GM21737 (cell line): ENCODE data around the gene CNIH3.
A peak's percentile ranks its signal among the peaks of the same experiment; 100 is the strongest.

Experiments
- ATAC-seq: cut with Tn5 transposase; IDR thresholded peaks from one replicate; pipeline ENCODE4 v1.9.1; 2021; ENCODE audit warnings: mild to moderate bottlenecking, moderate library complexity; ENCODE audit not compliant: unreplicated experiment

CNIH3 gene

DNA sequence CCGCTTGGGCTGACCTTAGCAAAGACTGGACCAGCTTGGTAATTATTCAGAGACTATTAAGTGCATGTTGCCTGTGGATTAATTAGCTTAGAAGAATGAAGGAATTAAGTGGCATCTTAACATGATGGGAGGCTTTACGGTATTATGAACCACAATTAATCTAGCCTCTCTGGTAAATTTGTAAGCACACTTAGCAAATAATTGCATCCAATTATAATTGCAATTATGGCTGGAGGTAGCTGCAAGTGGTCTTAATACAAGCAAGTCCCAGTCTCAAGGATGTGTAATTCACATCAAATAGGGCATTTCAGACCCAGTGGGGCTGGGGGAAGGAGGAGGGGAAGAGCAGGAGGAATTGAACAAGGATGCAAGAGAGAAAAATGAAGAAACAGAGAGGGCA, 151.6 kb downstream of the CNIH3 start:
- ATAC-seq, result no peak

DNA sequence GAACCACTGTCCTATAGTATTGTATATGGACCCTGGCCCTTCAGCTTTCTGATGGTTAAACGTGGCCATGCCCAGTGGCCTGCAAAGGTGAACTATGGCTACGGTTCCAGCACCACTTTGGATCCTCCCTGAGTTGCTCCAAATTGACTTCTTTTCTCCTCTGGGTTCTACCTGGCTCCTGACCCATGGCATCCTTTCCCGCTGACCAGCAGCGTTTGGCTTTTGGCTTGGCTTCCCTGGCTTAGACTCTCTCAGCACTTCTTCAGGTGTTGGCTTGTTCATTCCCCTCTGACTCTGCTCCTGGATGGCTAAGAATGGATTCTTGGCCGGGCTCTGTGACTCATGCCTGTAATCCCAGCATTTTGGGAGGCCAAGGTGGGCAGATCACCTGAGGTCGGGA, 152.9 kb downstream of the CNIH3 start:
- ATAC-seq, result no peak

- ATAC-seq, result no peak
Observed at GRCh38 chr1:224769452-224770335, 153.6 kb downstream of the CNIH3 start.

DNA sequence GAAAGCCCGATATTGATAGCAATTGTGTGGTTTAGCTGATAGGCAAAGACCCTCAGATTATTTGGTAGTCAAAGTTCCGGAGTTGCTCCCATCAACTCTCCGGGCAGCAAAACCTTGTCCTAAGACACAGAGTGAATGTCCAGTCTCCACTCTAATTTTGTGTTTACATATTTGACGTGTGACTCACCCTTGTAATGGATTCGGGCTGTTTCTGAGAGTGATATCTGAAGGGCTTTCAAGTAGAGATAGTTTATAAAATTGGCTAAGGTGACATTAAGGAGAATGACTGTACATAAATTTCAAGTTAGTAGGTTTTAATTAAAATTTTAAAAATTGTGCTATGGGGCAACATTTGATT, 154.2 kb downstream of the CNIH3 start:
- no peak for ATAC-seq

DNA sequence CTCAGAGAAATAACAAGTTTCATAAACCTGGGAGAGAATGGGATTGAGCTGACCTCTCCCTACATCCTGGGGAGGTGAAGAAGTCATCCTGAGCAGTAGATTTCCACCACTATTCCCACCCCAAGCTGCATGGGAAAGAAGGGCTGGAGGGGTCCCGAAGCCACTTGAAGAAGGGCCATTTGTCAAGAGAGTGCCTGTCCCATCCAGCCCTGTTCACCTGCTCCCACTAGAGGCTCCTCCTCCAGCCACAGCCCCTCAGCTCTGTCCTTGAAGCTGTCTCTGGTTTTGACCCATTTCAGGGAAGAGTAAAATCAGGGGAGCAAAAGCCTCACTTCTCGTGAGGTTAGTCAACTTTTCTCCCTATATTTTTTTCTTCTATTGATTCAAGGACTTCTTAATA, 157.5 kb downstream of the CNIH3 start:
- no peak for ATAC-seq

- no peak for ATAC-seq
Observed at GRCh38 chr1:224774378-224774777, 158.3 kb downstream of the CNIH3 start.

- ATAC-seq, result no peak
Observed at GRCh38 chr1:224777180-224777579, 161.1 kb downstream of the CNIH3 start.

- ATAC-seq, result no peak
Observed at GRCh38 chr1:224779536-224779935, 163.4 kb downstream of the CNIH3 start.

GRCh38 chr1:224780736-224781135, 164.6 kb downstream of the CNIH3 start:
- ATAC-seq, result no peak

DNA sequence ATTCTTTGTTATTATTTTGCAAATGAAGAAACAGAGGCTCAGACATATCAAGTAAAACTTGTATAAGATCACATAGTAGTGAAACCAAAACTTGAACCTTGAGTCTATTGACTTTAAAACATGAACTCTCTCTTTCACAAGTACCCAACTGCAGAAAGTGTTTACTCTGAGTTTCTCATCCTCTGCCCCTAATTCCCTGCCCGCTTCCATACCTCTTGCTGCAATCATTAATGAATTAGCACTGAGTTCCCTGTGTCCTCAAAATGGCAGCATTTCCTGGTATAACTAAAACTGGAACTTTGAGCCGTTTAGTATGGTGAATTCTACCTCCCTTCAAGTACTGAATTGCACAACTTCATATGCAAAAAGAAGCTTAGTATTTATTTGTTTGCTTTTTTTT, 165.7 kb downstream of the CNIH3 start:
- ATAC-seq, result no peak

DNA sequence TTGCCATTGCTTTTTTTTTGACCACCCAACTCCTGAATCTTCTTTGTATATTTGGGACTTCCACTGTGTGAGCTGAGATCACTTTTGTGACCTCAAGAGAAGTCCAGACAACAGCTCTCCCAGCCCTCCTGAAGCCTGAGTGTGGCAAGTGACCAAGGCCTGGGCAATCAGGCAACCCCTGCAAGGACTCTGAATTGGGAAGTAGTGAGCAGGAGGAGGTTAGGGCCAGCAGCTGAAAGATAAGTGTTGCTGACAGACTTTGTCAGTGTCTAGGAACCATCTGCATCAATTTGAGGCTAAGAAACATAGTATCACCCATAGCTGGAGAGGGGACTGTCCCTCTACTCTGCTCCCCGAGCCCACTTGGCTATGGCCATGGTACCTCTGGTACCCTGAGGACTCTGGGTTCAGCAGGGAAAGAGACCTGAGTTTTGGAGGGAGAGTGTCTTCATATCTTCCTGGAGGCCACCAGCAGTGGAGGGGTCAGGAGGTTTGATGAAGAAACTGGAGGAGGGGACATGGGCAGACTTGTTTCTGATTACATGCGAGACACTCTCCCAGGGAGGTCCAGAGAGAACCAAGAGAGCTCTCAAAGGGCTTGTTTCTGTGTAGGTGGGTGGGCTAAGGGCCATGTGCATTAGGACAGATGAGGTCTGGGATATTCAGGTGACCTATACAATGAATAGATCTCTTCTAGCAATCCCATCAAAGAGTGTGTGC, 166.3 kb downstream of the CNIH3 start:
- ATAC-seq, result no peak

- peak; percentile 59 for ATAC-seq
Observed at GRCh38 chr1:224783006-224783651, 167.0 kb downstream of the CNIH3 start.

GRCh38 chr1:224784265-224785039, 168.3 kb downstream of the CNIH3 start:
- no peak for ATAC-seq

- ATAC-seq, result no peak
Observed at GRCh38 chr1:224785040-224785328, 168.9 kb downstream of the CNIH3 start.

- ATAC-seq, result no peak
Observed at GRCh38 chr1:224785622-224786021, 169.5 kb downstream of the CNIH3 start.

- no peak for ATAC-seq
Observed at GRCh38 chr1:224786533-224787250, 170.6 kb downstream of the CNIH3 start.

DNA sequence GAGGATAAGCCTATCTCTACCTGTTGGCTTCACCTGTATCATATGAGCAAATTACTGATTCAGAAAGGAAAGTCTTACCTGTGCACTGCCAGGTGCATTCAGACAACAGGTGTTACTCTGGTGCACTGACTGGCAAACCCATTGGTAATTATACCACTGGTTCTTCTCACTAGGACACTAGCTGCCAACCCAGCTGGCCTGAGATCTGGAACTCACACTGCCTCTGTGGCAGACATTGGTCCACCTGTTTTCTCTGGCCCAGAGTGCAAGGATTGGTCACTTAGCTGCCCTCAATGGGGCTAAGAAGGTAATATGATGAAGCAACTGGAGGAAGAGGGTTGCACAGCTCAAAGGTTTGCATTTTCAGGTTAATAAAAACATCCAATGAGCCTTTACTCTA, 173.2 kb downstream of the CNIH3 start:
- no peak for ATAC-seq
